Osteoblast (primary cell): ENCODE data around the gene FGFR4. TPM values are rescaled to one million over a fixed set of nuclear protein-coding genes. Genes with fewer than 3 reads are reported as not detected.

ENCODE experiments used
- DNase-seq: peaks from one replicate; pipeline ENCODE4 v3.0.0; 2011; ENCODE audit warnings: low spot score, mixed read lengths; ENCODE audit not compliant: insufficient read length; ENCODE audit errors: missing footprints
- H2AFZ ChIP-seq: 2 replicates; pipeline ENCODE4 v1.6.0; 2011; ENCODE audit warnings: mild to moderate bottlenecking, low read length
- H3K27ac ChIP-seq: 2 replicates; pipeline ENCODE4 v1.5.1; 2011; ENCODE audit warnings: mild to moderate bottlenecking, low read depth, low read length, moderate library complexity
- H3K27me3 ChIP-seq: 2 replicates; pipeline ENCODE4 v1.6.0; 2012; ENCODE audit warnings: mild to moderate bottlenecking, control low read depth, inconsistent platforms, low read length, moderate library complexity; ENCODE audit not compliant: insufficient read depth
- H3K36me3 ChIP-seq: 2 replicates; pipeline ENCODE4 v1.5.1; 2011; ENCODE audit warnings: mild to moderate bottlenecking, low read length, control low read depth, moderate library complexity; ENCODE audit not compliant: insufficient read depth
- H3K4me1 ChIP-seq: 2 replicates; pipeline ENCODE4 v1.5.1; 2011; ENCODE audit warnings: mild to moderate bottlenecking, low read length, control low read depth, moderate library complexity; ENCODE audit not compliant: insufficient read depth
- H3K4me2 ChIP-seq: 2 replicates; pipeline ENCODE4 v1.6.0; 2011; ENCODE audit warnings: mild to moderate bottlenecking, low read length; ENCODE audit not compliant: insufficient read depth
- H3K4me3 ChIP-seq: fragments of 200-600 bp; sonication (generic); 3 replicates; pipeline ENCODE4 v1.5.1; 2012; ENCODE audit warnings: mild to moderate bottlenecking, low read length, inconsistent platforms; ENCODE audit not compliant: insufficient read depth
- H3K79me2 ChIP-seq: 2 replicates; pipeline ENCODE4 v1.6.0; 2012; ENCODE audit warnings: mild to moderate bottlenecking, low read length, control low read depth, inconsistent platforms; ENCODE audit not compliant: insufficient read depth
- H3K9me3 ChIP-seq: 2 replicates; pipeline ENCODE4 v1.5.1; 2011; ENCODE audit warnings: low read depth, low read length, control low read depth
- H4K20me1 ChIP-seq: 2 replicates; pipeline ENCODE4 v1.6.0; 2012; ENCODE audit warnings: mild to moderate bottlenecking, low read length, control low read depth; ENCODE audit not compliant: insufficient read depth
- CTCF ChIP-seq: IDR thresholded peaks from 2 replicates; pipeline ENCODE4 v1.5.1; 2011; ENCODE audit warnings: mild to moderate bottlenecking, low read depth, low read length, moderate library complexity; ENCODE audit errors: extremely low read depth
- total RNA-seq: library from RNA; depleted of rRNA; stranded (reverse); fragments of >200 nt; gene quantifications from 2 replicates; pipeline ENCODE4 v1.2.3, GENCODE V29; 2012

Gene FGFR4
- total RNA-seq, 1 donor: 1.1 TPM

- TF ChIP-seq CTCF: no peak
- DNase-seq: peak; percentile 94
- peak overlapping the region; percentile 63 for H3K27ac ChIP-seq
Measured at GRCh38 chr5:177133853-177134696, 47.4 kb downstream of the FGFR4 start.

DNA sequence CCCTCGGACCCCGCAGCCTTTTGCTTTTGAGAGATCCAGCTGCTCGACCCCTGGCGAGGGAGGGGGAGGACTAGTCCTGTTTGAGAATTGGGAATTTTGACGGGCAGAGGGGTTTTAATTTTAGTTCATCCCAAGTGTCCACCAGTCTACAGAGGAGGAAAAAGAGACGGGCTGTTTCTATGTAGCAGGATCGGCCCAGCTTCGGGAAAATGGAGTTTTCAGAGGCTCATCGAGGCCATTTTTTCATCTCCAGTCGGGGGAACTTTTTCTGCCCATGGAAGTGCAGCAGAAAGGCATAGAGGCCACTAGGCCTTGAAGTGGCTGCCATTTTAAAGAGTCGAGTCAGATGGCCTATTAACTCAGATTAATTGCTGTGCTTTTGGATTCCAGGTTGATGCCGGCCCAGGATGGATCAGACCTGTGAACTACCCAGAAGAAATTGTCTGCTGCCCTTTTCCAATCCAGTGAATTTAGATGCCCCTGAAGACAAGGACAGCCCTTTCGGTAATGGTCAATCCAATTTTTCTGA, 48.0 kb downstream of the FGFR4 start:
- peak overlapping the region; percentile 63 for H3K27ac ChIP-seq
- DNase-seq: peak; percentile 21
- peak overlapping the region; percentile 80 for H3K4me3 ChIP-seq
- TF ChIP-seq CTCF: no peak
- H4K20me1 ChIP-seq: peaks cover 12% of the 10 kb centered on the region
- peaks cover 30% of the 10 kb centered on the region for H3K36me3 ChIP-seq
- no peaks in the 10 kb centered on the region for H3K27me3 ChIP-seq
- H2AFZ ChIP-seq: peak overlapping the region; percentile 67
- H3K9me3 ChIP-seq: no peaks in the 10 kb centered on the region
- peak overlapping the region; percentile 82 for H3K4me2 ChIP-seq
- H3K79me2 ChIP-seq: peaks cover 51% of the 10 kb centered on the region
- H3K4me1 ChIP-seq: peaks cover 28% of the 10 kb centered on the region

More at GRCh38 chr5:177133853-177134696, 47.4 kb downstream of the FGFR4 start:
- H4K20me1 ChIP-seq: peaks cover 12% of the 10 kb centered on the region
- peak overlapping the region; percentile 82 for H3K4me2 ChIP-seq
- H3K79me2 ChIP-seq: peaks cover 44% of the 10 kb centered on the region
- no peaks in the 10 kb centered on the region for H3K27me3 ChIP-seq
- peaks cover 30% of the 10 kb centered on the region for H3K36me3 ChIP-seq
- peak overlapping the region; percentile 80 for H3K4me3 ChIP-seq
- H3K9me3 ChIP-seq: no peaks in the 10 kb centered on the region
- peaks cover 28% of the 10 kb centered on the region for H3K4me1 ChIP-seq
- H2AFZ ChIP-seq: peak overlapping the region; percentile 67

DNA sequence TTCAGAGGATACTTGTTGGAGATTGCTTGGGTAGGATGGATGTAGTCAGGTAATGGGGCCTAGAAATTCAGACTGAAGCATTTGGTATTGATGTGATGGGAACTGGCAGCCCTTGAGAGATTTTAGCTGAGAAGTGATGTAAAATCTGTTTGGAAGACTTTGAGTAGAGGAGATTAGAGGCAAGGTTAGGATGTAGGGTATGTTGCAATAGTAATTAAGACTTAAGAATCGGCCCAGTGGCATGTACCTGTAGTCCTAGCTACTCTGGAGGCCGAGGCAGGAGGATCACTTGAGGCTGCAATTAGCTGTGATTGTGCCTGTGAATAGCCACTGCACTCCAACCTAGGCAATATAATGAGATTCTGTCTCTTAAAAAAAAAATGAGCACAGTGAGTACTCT, 53.6 kb downstream of the FGFR4 start:
- H2AFZ ChIP-seq: no peak overlapping the region
- H3K4me1 ChIP-seq: peaks cover 15% of the 10 kb centered on the region
- H3K4me3 ChIP-seq: no peak overlapping the region
- no peak overlapping the region for H3K27ac ChIP-seq
- H3K27me3 ChIP-seq: no peaks in the 10 kb centered on the region
- H3K36me3 ChIP-seq: peaks cover 59% of the 10 kb centered on the region
- TF ChIP-seq CTCF: no peak
- DNase-seq: no peak
- no peak overlapping the region for H3K4me2 ChIP-seq
- H4K20me1 ChIP-seq: peaks cover 33% of the 10 kb centered on the region
- peaks cover 96% of the 10 kb centered on the region for H3K79me2 ChIP-seq
- no peaks in the 10 kb centered on the region for H3K9me3 ChIP-seq

GRCh38 chr5:177141496-177141895, 54.8 kb downstream of the FGFR4 start:
- Histone ChIP-seq H3K4me1 (peaks cover 4% of the 10 kb centered on the region), H3K27ac (no peak overlapping the region), H3K4me2 (no peak overlapping the region), H2AFZ (no peak overlapping the region), H3K4me3 (no peak overlapping the region), H3K36me3 (peaks cover 57% of the 10 kb centered on the region), H4K20me1 (peaks cover 29% of the 10 kb centered on the region), H3K79me2 (peaks cover 94% of the 10 kb centered on the region), H3K27me3 (no peaks in the 10 kb centered on the region), H3K9me3 (no peaks in the 10 kb centered on the region)
- no peak for TF ChIP-seq CTCF
- no peak for DNase-seq
